ENCODE data around the gene UBXN11.

Gene UBXN11

GRCh38 chr1:26274801-26275425 lies 31.5 kb downstream of the UBXN11 start:
- no peak overlapping the region for H3K4me3 ChIP-seq (ENCODE audit: low read length)
- DNase-seq (ENCODE audit: low read depth) = no peak
- TF ChIP-seq CTCF (conservative IDR thresholded peaks at IDR 0.05; ENCODE audit: low read length) = no peak

- DNase-seq (ENCODE audit: low read depth) = no peak
Measured at GRCh38 chr1:26269198-26269550, 37.3 kb downstream of the UBXN11 start.

GRCh38 chr1:26268290-26269197 lies 37.9 kb downstream of the UBXN11 start:
- H3K4me3 ChIP-seq (ENCODE audit: low read length) = no peak overlapping the region
- TF ChIP-seq CTCF (conservative IDR thresholded peaks at IDR 0.05; ENCODE audit: low read length) = no peak
- DNase-seq (ENCODE audit: low read depth) = no peak

More at GRCh38 chr1:26269198-26269550, 37.3 kb downstream of the UBXN11 start:
- no peak for TF ChIP-seq CTCF (conservative IDR thresholded peaks at IDR 0.05; ENCODE audit: low read length)
- no peak overlapping the region for H3K4me3 ChIP-seq (ENCODE audit: low read length)

- TF ChIP-seq CTCF (conservative IDR thresholded peaks at IDR 0.05; ENCODE audit: low read length) = no peak
- H3K4me3 ChIP-seq (ENCODE audit: low read length) = no peak overlapping the region
Measured at GRCh38 chr1:26265405-26265804, 41.0 kb downstream of the UBXN11 start.

GRCh38 chr1:26263212-26263611 lies 43.2 kb downstream of the UBXN11 start:
- TF ChIP-seq CTCF (conservative IDR thresholded peaks at IDR 0.05; ENCODE audit: low read length) = no peak
- no peak for DNase-seq (ENCODE audit: low read depth)
- no peak overlapping the region for H3K4me3 ChIP-seq (ENCODE audit: low read length)

More at GRCh38 chr1:26265405-26265804, 41.0 kb downstream of the UBXN11 start:
- no peak for DNase-seq (ENCODE audit: low read depth)

- H3K4me3 ChIP-seq (ENCODE audit: low read length) = no peak overlapping the region
- DNase-seq (ENCODE audit: low read depth) = no peak
- no peak for TF ChIP-seq CTCF (conservative IDR thresholded peaks at IDR 0.05; ENCODE audit: low read length)
Measured at GRCh38 chr1:26259578-26259977, 46.9 kb downstream of the UBXN11 start.

GRCh38 chr1:26259005-26259404 lies 47.4 kb downstream of the UBXN11 start:
- no peak for DNase-seq (ENCODE audit: low read depth)
- no peak overlapping the region for H3K4me3 ChIP-seq (ENCODE audit: low read length)
- no peak for TF ChIP-seq CTCF (conservative IDR thresholded peaks at IDR 0.05; ENCODE audit: low read length)

All from AG10803 (cell line).